ENCODE results near the gene RPL27.
"Not testable (repeated sequence)": the region's sequence is repeated elsewhere in the genome, so short reads cannot be mapped to it uniquely, and the experiment has no call there.

The RPL27 gene

GRCh38 chr17:42997984-42998938, at the start of gene RPL27:
Gene RPL27, plus strand, starts transcription at chr17:42998419. Its CDS starts 332 bp downstream, at chr17:42998751.
- H3K9me3 ChIP-seq (ENCODE audit: control insufficient read depth, insufficient read depth, low read length) = no peaks in the 10 kb centered on the region
- peaks cover 31% of the 10 kb centered on the region for H3K36me3 ChIP-seq (ENCODE audit: insufficient read depth, low read length)
- H3K9ac ChIP-seq (ENCODE audit: low read depth, low read length) = peak within 1 kb of the TSS; percentile 81
- peaks cover 15% of the 10 kb centered on the region; the same call in 1 of the 2 replicates for H3K4me1 ChIP-seq (ENCODE audit: insufficient read depth, low read length)

DNA sequence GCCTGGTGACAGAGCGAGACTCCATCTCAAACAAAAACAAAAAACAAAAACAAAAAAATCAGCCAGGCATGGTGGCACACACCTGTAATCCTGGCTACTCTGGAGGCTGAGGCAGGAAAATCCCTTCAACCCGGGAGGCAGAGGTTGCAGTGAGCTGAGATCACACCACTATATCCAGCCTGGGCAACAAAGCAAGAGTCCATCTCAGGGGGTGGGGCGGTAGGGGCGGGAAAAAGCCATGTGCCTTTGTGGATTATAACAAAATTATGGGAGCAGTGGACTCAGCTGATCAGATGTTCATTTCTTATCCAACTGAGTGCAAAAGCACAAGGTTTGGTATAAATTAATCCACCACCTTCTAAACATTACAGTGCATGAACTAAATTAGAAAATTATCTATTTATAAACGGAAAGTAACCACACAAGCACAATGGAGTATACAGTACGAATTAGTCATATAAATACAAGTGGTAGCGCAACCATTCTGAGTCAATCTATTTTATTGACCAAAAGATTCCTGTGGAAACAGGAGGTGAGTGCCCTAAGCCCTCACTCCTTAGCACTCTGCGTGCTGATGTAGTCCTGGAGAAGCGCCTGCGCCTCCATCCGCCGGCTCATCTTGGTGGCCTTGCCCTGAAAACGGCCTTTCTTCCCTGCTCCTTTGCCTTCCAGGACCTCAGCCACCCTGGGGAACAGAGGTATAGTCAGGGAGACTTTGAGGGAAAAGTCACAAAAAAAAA, 48.0 kb upstream of the RPL27 start:
- Histone ChIP-seq H3K9ac (ENCODE audit: low read depth, low read length) (no peak overlapping the region), H3K36me3 (ENCODE audit: insufficient read depth, low read length) (peaks cover 21% of the 10 kb centered on the region), H3K9me3 (ENCODE audit: control insufficient read depth, insufficient read depth, low read length) (no peaks in the 10 kb centered on the region), H3K4me1 (ENCODE audit: insufficient read depth, low read length) (no peaks in the 10 kb centered on the region)

- Histone ChIP-seq H3K9ac (ENCODE audit: low read depth, low read length) (no peak overlapping the region), H3K9me3 (ENCODE audit: control insufficient read depth, insufficient read depth, low read length) (no peaks in the 10 kb centered on the region), H3K36me3 (ENCODE audit: insufficient read depth, low read length) (peaks cover 35% of the 10 kb centered on the region), H3K4me1 (ENCODE audit: insufficient read depth, low read length) (no peaks in the 10 kb centered on the region)
Observed at GRCh38 chr17:42953669-42954068, 44.5 kb upstream of the RPL27 start.

GRCh38 chr17:42964161-42964932, 33.9 kb upstream of the RPL27 start, which contains the start of gene AARSD1:
Gene AARSD1, minus strand, starts transcription at chr17:42964454. Its CDS starts 14 bp downstream, at chr17:42964440.
- H3K4me1 ChIP-seq (ENCODE audit: insufficient read depth, low read length) = peaks cover 5% of the 10 kb centered on the region
- H3K9me3 ChIP-seq (ENCODE audit: control insufficient read depth, insufficient read depth, low read length) = no peaks in the 10 kb centered on the region
- peak within 1 kb of the TSS; percentile 86 for H3K9ac ChIP-seq (ENCODE audit: low read depth, low read length)
- peaks cover 25% of the 10 kb centered on the region for H3K36me3 ChIP-seq (ENCODE audit: insufficient read depth, low read length)

- Histone ChIP-seq H3K9me3 (ENCODE audit: control insufficient read depth, insufficient read depth, low read length) (no peaks in the 10 kb centered on the region), H3K36me3 (ENCODE audit: insufficient read depth, low read length) (no peaks in the 10 kb centered on the region; the same call in 1 of the 2 replicates), H3K9ac (ENCODE audit: low read depth, low read length) (no peak overlapping the region), H3K4me1 (ENCODE audit: insufficient read depth, low read length) (peaks cover 5% of the 10 kb centered on the region)
Observed at GRCh38 chr17:42967925-42968324, 30.3 kb upstream of the RPL27 start.

GRCh38 chr17:42969001-42969581, 29.1 kb upstream of the RPL27 start:
- Histone ChIP-seq H3K4me1 (ENCODE audit: insufficient read depth, low read length) (no peaks in the 10 kb centered on the region), H3K36me3 (ENCODE audit: insufficient read depth, low read length) (no peaks in the 10 kb centered on the region; the same call in 1 of the 2 replicates), H3K9me3 (ENCODE audit: control insufficient read depth, insufficient read depth, low read length) (no peaks in the 10 kb centered on the region), H3K9ac (ENCODE audit: low read depth, low read length) (no peak overlapping the region)

- Histone ChIP-seq H3K4me1 (ENCODE audit: insufficient read depth, low read length) (no peaks in the 10 kb centered on the region), H3K36me3 (ENCODE audit: insufficient read depth, low read length) (no peaks in the 10 kb centered on the region; the same call in 1 of the 2 replicates), H3K9me3 (ENCODE audit: control insufficient read depth, insufficient read depth, low read length) (no peaks in the 10 kb centered on the region), H3K9ac (ENCODE audit: low read depth, low read length) (no peak overlapping the region)
Observed at GRCh38 chr17:42971589-42971988, 26.6 kb upstream of the RPL27 start.

DNA sequence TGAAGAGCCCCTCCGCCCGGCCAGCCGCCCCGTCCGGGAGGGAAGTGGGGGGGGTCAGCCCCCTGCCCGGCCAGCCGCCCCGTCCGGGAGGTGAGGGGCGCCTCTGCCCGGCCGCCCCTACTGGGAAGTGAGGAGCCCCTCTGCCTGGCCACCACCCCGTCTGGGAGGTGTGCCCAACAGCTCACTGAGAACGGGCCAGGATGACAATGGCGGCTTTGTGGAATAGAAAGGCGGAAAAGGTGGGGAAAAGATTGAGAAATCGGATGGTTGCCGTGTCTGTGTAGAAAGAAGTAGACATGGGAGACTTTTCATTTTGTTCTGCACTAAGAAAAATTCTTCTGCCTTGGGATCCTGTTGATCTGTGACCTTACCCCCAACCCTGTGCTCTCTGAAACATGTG, 24.9 kb upstream of the RPL27 start:
- H3K36me3 ChIP-seq (ENCODE audit: insufficient read depth, low read length); H3K9me3 ChIP-seq (ENCODE audit: control insufficient read depth, insufficient read depth, low read length); H3K4me1 ChIP-seq (ENCODE audit: insufficient read depth, low read length); H3K9ac ChIP-seq (ENCODE audit: low read depth, low read length): not testable (repeated sequence)

GRCh38 chr17:42975265-42975664, 23.0 kb upstream of the RPL27 start:
- no peaks in the 10 kb centered on the region for H3K9me3 ChIP-seq (ENCODE audit: control insufficient read depth, insufficient read depth, low read length)
- no peak overlapping the region for H3K9ac ChIP-seq (ENCODE audit: low read depth, low read length)
- peaks cover 7% of the 10 kb centered on the region for H3K4me1 ChIP-seq (ENCODE audit: insufficient read depth, low read length)
- no peaks in the 10 kb centered on the region; the same call in 1 of the 2 replicates for H3K36me3 ChIP-seq (ENCODE audit: insufficient read depth, low read length)

GRCh38 chr17:42975701-42976100, 22.5 kb upstream of the RPL27 start:
- not testable (repeated sequence) for H3K9ac ChIP-seq (ENCODE audit: low read depth, low read length)

GRCh38 chr17:42979511-42980273, 18.5 kb upstream of the RPL27 start, which contains the start of gene PTGES3L:
Gene PTGES3L, minus strand, starts transcription at chr17:42980080. Its CDS starts 27 bp downstream, at chr17:42980053.
- H3K9me3 ChIP-seq (ENCODE audit: control insufficient read depth, insufficient read depth, low read length) = no peaks in the 10 kb centered on the region
- H3K4me1 ChIP-seq (ENCODE audit: insufficient read depth, low read length) = peaks cover 7% of the 10 kb centered on the region
- H3K9ac ChIP-seq (ENCODE audit: low read depth, low read length) = peak within 1 kb of the TSS; percentile 87
- peaks cover 3% of the 10 kb centered on the region; the same call in 1 of the 2 replicates for H3K36me3 ChIP-seq (ENCODE audit: insufficient read depth, low read length)

More at GRCh38 chr17:42975701-42976100, 22.5 kb upstream of the RPL27 start:
- H3K36me3 ChIP-seq (ENCODE audit: insufficient read depth, low read length); H3K9me3 ChIP-seq (ENCODE audit: control insufficient read depth, insufficient read depth, low read length); H3K4me1 ChIP-seq (ENCODE audit: insufficient read depth, low read length): not testable (repeated sequence)

- no peaks in the 10 kb centered on the region for H3K9me3 ChIP-seq (ENCODE audit: control insufficient read depth, insufficient read depth, low read length)
- peaks cover 7% of the 10 kb centered on the region for H3K4me1 ChIP-seq (ENCODE audit: insufficient read depth, low read length)
- H3K9ac ChIP-seq (ENCODE audit: low read depth, low read length) = peak within 1 kb of the TSS; percentile 87
- peaks cover 3% of the 10 kb centered on the region for H3K36me3 ChIP-seq (ENCODE audit: insufficient read depth, low read length)
Observed at GRCh38 chr17:42980274-42980765, 17.9 kb upstream of the RPL27 start, which contains the start of gene RUNDC1. Gene RUNDC1, plus strand, starts transcription at chr17:42980565. Its CDS starts 12 bp downstream, at chr17:42980577.
